Nephron progenitor cell (in vitro differentiated cells): ENCODE measurements around the gene SCGB1C2.

ENCODE experiments used
- DNase-seq: peaks from one replicate; pipeline ENCODE4 v3.0.0; 2021
- H3K27ac Mint-ChIP-seq: 2 replicates; pipeline ENCODE4 v1.8.0; 2021; ENCODE audit warnings: mild to moderate bottlenecking, moderate library complexity, mixed read lengths
- H3K27me3 Mint-ChIP-seq: 2 replicates; pipeline ENCODE4 v1.8.0; 2021; ENCODE audit warnings: mild to moderate bottlenecking, low read depth, mixed read lengths; ENCODE audit not compliant: poor library complexity
- H3K36me3 Mint-ChIP-seq: 2 replicates; pipeline ENCODE4 v1.8.0; 2021; ENCODE audit warnings: low read depth, mixed read lengths
- H3K4me1 Mint-ChIP-seq: 2 replicates; pipeline ENCODE4 v1.8.0; 2021; ENCODE audit warnings: mixed read lengths
- H3K4me3 Mint-ChIP-seq: 2 replicates; pipeline ENCODE4 v1.8.0; 2021; ENCODE audit warnings: mild to moderate bottlenecking, moderate library complexity, mixed read lengths
- H3K9me3 Mint-ChIP-seq: 2 replicates; pipeline ENCODE4 v1.8.0; 2021; ENCODE audit warnings: mild to moderate bottlenecking, moderate library complexity, mixed read lengths
- TF ChIP-seq, protein P1 (sequence below): fragments of 200-600 bp; sonication (generic); IDR thresholded peaks from 2 replicates; pipeline ENCODE4 v1.5.0; 2021; ENCODE audit warnings: antibody characterized with exemption

The SCGB1C2 gene

DNA sequence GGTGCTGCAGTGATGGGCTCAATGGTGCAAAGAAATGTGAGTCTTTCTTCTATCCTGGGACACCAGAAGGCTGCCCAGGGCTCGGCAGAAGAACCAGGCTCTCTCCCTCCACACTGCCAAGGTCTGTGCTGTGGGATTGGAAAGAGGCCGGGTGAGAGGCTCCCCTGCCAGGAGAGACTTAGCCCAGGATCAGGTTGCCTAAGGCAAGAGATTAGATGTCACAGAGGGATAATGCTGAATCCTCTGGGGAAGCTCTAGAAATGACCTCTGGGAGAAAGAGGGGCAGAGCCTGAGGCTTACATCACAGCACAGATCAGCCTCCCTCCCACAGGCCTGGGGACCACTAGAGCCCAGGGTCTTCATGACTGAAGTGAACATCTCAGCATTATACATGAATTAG lies 49.8 kb downstream of the SCGB1C2 start:
- Mint-ChIP-seq H3K27ac (no peak overlapping the region), H3K36me3 (no peaks in the 10 kb centered on the region), H3K27me3 (peaks cover 75% of the 10 kb centered on the region), H3K9me3 (no peaks in the 10 kb centered on the region), H3K4me3 (no peak overlapping the region), H3K4me1 (peaks cover 35% of the 10 kb centered on the region)
- TF ChIP-seq, protein P1, sequence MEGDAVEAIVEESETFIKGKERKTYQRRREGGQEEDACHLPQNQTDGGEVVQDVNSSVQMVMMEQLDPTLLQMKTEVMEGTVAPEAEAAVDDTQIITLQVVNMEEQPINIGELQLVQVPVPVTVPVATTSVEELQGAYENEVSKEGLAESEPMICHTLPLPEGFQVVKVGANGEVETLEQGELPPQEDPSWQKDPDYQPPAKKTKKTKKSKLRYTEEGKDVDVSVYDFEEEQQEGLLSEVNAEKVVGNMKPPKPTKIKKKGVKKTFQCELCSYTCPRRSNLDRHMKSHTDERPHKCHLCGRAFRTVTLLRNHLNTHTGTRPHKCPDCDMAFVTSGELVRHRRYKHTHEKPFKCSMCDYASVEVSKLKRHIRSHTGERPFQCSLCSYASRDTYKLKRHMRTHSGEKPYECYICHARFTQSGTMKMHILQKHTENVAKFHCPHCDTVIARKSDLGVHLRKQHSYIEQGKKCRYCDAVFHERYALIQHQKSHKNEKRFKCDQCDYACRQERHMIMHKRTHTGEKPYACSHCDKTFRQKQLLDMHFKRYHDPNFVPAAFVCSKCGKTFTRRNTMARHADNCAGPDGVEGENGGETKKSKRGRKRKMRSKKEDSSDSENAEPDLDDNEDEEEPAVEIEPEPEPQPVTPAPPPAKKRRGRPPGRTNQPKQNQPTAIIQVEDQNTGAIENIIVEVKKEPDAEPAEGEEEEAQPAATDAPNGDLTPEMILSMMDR = no peak
- DNase-seq = no peak
